ENCODE measurements around the gene GARIN5A.

GARIN5A gene

DNA sequence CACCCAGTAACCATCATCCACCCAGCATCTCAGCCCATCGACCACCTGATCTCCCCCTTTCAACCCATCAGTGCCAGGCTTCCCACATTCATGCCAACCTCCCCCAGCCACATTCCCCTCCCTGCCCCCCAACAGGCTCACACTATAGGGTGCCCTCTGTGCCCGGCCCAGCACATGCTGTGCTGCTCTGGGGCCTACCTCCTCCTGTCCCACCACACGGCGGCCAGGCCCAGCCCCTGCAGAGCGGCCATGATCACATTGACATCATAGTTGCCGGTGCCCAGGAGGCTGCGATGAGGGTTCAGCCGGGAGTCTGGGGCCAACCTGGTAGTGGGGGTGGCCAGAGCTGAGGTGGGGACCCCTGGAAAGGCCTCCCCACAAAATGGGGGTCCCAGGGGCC lies 30.7 kb upstream of the GARIN5A start:
- DNase-seq: no peak

GRCh38 chr19:50506700-50507099 lies 30.1 kb upstream of the GARIN5A start:
- DNase-seq: no peak

GRCh38 chr19:50505856-50506611 lies 29.4 kb upstream of the GARIN5A start:
- DNase-seq: no peak

- DNase-seq: no peak
Measured at GRCh38 chr19:50501568-50502475, 25.2 kb upstream of the GARIN5A start.

DNA sequence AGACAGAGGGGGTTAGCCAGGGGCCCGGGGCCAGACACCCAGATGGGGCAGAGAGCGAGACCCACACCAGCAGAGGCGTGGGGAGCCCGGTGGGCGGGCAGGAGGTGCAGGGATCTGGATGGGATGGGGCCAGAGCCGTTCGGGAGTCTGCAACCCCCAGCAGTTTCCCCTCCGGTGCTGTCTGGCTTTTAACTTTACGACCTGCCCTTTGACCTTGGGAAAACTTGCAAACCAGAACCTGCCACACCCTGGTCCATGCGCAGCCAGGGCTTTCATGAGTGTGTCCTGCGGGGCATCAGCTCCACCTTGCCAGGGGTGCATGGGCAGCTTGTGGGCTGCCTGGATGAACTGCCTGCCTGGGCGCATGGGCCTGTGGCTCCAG lies 24.5 kb upstream of the GARIN5A start:
- no peak for DNase-seq

DNA sequence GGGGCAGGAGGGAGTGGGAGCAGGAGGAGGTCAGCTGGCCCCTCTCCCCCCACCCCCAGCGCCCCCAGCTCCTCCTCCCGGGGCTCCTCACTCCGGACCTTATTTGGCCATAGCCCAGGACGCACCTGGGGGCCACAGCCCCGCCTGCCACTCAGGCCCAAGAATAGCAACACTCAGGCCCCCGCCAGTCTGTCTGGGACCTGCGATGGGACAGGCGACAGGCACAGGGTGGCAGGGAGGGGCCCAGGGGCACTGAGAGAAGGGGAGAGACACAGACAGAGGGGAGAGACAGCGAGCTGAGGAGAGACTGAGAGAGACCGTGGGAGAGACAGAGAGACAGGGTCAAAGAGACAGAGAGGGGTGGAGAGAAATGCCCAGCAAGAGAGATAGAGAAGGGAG lies 24.1 kb upstream of the GARIN5A start:
- no peak for DNase-seq

GRCh38 chr19:50500060-50500752 lies 23.6 kb upstream of the GARIN5A start:
- no peak for DNase-seq

DNA sequence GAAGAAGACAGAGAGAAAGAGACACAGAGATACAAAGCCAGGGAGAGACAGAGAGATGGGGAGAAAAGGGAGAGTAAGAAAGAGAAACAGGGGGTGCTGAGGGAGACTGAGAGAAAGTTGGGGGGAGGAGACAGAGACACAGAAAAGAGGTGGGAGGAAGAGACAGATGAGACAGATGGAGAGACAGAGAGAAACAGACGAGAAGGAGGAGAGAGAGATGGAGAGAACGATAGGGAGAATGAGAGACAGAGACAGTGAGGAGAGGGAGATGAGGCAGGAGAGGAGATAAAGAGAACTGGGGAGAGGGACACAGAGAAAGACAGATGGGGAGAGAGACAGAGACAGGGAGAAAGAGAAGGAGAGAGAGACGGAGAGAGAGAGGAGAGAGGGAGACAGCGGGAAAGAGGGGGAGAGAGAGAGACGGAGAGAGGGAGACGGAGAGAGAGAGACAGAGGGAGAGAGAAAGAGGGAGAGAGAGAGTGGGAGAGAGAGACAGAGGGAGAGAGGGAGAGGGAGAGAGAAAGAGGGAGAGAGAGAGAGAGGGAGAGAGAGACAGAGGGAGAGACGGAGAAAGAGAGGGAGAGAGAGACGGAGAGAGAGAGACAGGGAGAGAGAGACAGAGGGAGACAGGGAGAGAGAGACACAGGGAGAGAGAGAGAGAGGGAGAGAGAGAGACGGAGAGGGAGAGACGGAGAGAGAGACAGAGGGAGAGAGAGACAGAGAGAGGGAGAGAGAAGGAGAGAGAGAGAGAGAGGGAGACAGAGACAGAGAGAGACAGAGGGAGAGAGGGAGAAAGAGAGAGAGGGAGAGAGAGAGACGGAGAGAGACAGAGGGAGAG lies 21.8 kb upstream of the GARIN5A start:
- DNase-seq: no peak

- no peak for DNase-seq
Measured at GRCh38 chr19:50497022-50497405, 20.4 kb upstream of the GARIN5A start.

GRCh38 chr19:50496189-50497021 lies 19.8 kb upstream of the GARIN5A start:
- DNase-seq: no peak

DNA sequence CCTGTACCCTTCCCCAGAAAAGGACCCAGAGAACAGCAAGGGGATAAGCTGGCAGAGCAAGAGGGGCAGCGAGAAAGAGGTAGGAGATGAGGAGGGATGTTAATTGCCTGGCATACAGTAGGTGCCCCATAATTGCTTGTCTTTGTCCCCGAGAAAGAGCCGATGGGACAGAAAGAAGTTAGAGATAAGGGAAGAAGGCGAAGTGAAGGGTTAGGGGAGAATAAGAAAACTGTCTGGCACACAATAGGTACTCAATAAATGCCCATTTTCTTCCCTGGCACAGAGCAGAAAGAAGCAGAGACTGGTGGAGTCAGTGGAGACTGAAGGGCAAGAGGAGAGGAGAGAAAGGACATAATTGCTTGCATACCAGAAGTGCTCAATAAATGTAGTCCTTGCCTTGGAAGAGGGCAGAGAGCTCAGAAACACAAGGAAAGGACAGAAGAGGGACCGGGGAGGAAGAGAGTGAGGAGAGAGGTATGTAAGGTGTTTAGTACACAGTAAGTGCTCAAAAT lies 18.4 kb upstream of the GARIN5A start:
- DNase-seq: no peak

DNA sequence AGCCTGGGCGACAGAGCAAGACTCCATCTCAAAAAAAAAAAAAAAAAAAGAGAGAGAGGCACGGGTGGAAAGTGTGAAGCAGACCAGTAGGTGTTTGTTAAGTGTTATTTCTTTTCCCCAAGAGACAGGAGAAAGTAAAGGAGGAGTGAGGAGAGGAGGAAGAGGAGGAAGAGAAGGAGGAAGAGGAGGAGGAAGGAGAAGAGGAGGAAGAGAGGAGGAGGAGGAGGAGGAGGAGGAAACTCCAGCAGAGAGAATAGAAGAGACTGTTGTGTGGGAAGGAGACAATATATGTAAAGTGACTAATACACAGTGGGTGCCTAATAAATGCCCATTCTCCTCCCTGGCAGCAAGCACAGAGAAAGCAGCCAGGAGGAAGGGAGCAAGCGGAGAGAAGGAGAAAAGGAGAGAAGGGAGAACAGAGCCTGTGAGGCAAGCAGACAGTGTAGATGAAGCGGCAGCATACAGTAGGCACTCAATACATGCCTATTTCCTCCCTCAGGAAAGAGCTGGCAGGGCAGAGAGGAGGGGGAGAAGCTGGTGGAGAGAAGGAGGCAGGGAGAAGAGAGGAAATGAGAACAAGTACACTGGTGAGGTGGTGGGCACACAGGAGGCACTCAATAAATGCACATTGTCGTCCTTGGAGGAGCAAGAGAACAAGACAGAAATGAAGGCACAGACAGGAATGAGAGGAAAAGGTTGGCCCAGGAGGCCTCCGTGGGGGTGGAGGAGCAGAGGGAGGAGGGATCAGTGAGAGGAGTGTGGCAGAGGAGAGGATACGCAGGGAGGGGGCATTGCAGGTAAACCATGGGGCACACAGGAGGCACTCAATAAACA lies 17.8 kb upstream of the GARIN5A start:
- no peak for DNase-seq

DNA sequence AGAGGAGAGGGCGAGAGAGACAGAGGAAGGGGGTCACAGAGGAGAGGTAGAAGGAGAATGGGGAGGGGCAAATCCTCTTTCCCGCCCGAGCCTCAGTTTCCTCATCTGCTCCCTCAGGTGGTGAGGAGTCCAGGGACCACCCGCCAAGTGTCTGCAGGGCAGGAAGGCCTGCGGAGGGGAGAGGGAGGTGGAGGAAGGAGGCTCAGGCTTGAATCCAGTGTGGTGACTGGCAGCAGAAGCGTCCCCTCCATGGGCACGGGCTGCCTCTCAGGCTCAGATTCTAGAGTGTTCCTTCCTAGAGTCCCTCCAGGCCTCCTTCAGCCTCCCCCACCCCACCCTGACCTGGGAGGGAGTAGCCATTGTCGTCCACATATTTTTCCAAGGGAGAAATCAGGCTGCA lies 16.5 kb upstream of the GARIN5A start:
- DNase-seq: no peak

GRCh38 chr19:50492303-50493052 lies 15.8 kb upstream of the GARIN5A start:
- no peak for DNase-seq

GRCh38 chr19:50490991-50491472 lies 14.4 kb upstream of the GARIN5A start:
- DNase-seq: no peak

DNA sequence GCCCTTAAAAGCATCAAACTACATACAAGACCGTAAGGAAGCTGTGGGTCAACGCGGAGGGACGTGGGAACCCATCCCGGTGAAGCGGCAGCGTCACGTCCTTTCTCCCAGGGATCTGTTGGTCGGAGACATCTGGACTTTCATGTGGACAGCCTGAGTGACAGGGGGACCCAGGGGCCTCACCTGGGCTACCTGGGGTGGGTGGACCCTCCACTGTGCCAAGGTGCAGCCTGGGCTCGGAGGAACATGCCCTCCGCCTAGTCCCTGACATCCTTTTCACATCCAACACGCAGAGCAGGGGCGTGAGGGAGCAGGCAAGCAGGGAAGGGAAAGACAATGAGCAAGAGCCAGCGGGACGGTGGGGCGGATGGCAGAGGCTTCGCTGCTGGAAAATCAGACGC lies 13.8 kb upstream of the GARIN5A start:
- no peak for DNase-seq

- DNase-seq: no peak
Measured at GRCh38 chr19:50489461-50490011, 12.9 kb upstream of the GARIN5A start.

- no peak for DNase-seq
Measured at GRCh38 chr19:50488389-50489194, 11.9 kb upstream of the GARIN5A start.

Data from NCI-H1694 (cell line).